ENCODE measurements around the gene CCDC188. TPM values are rescaled to one million over a fixed set of nuclear protein-coding genes. Genes with fewer than 3 reads are reported as not detected.
A peak's percentile ranks its signal among the peaks of the same experiment; 100 is the strongest.

The CCDC188 gene
- total and polyA plus RNA-seq, 5 experiments from 2014 or later, result not detected

GRCh38 chr22:20106205-20106848 is 44.5 kb downstream of the CCDC188 start:
- DNase-seq (peak in 1 of 10 donors; percentile 51), ATAC-seq (no peak)
- no peaks in the 10 kb centered on the region for H3K9me3 Mint-ChIP-seq
- H3K27me3 Mint-ChIP-seq, result no peaks in the 10 kb centered on the region
- H3K36me3 Mint-ChIP-seq, result peaks cover 0 to 43% (median 2%) of the 10 kb centered on the region in 3 donors
- H3K4me3 Mint-ChIP-seq, result no peak overlapping the region
- peak overlapping the region in 3 of 10 donors; percentile 29 to 37 (median 35) for H3K27ac Mint-ChIP-seq
- H3K4me1 Mint-ChIP-seq, result peaks cover 8 to 37% (median 22%) of the 10 kb centered on the region in 4 donors
- POLR2A ChIA-PET, result interaction anchor here (1.3 to 1.9 kb wide), 2 partner anchors 10 to 14 kb away, joined by 3 to 7 read pairs; partner anchors contain the start of gene RANBP1

- Mint-ChIP-seq H3K27me3 (no peaks in the 10 kb centered on the region), H3K9me3 (no peaks in the 10 kb centered on the region), H3K4me3 (no peak overlapping the region), H3K36me3 (peaks cover 0 to 40% (median 2%) of the 10 kb centered on the region in 3 donors), H3K27ac (peak overlapping the region in 6 of 10 donors; percentile 25 to 80 (median 52)), H3K4me1 (peaks cover 15 to 37% (median 22%) of the 10 kb centered on the region in 4 donors)
- peak in 1 of 10 donors; percentile 32 for DNase-seq
- POLR2A ChIA-PET, result interaction anchor here (1.3 to 1.9 kb wide), 2 partner anchors 11 to 13 kb away, joined by 3 to 7 read pairs; partner anchors contain the start of gene RANBP1
- ATAC-seq, result no peak
Measured at GRCh38 chr22:20105456-20106204, 45.2 kb downstream of the CCDC188 start.

GRCh38 chr22:20102203-20102780 is 48.6 kb downstream of the CCDC188 start:
- H3K4me3 Mint-ChIP-seq, result peak overlapping the region in 4 of 10 donors; percentile 30 to 77 (median 41)
- DNase-seq (no peak), ATAC-seq (no peak)
- H3K27ac Mint-ChIP-seq, result peak overlapping the region; percentile 87 to 98 (median 92)
- H3K27me3 Mint-ChIP-seq, result no peaks in the 10 kb centered on the region
- POLR2A ChIA-PET, result interaction anchor here (0.7 to 2.8 kb wide), 2 partner anchors 10 to 671 kb away, joined by 4 to 16 read pairs; no protein-coding TSS in a partner anchor
- no peaks in the 10 kb centered on the region for H3K9me3 Mint-ChIP-seq
- peaks cover 18 to 57% (median 50%) of the 10 kb centered on the region in 4 donors for H3K4me1 Mint-ChIP-seq
- peaks cover 0 to 33% (median 4%) of the 10 kb centered on the region in 3 donors for H3K36me3 Mint-ChIP-seq

DNA sequence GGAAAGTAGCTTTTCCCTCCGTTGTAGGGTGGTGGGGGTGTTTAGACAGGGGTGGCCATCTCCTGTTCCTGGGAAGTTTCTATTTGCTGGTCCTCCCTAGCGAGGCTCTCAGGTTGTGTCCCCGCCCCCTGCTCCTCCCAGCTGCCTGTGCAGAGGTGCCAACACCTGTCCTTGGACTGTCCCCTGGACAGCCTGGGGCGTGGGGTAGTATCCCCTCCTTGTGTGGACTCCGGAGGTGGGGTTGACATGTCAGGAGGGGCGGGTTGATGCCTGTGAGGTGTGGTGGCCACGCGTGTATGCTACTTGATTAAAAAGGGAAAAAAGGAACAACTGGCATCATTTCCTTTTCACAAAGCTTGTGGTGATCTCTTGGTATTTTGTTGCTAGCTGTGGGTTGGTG is 49.2 kb downstream of the CCDC188 start:
- Mint-ChIP-seq H3K36me3 (peaks cover 0 to 34% (median 8%) of the 10 kb centered on the region in 3 donors), H3K4me1 (peaks cover 18 to 60% (median 50%) of the 10 kb centered on the region in 4 donors), H3K4me3 (peak overlapping the region in 9 of 10 donors; percentile 8 to 92 (median 89)), H3K9me3 (no peaks in the 10 kb centered on the region), H3K27ac (peak overlapping the region; percentile 87 to 99 (median 94)), H3K27me3 (no peaks in the 10 kb centered on the region)
- ATAC-seq, result no peak
- DNase-seq, result peak in 1 of 10 donors; percentile 11
- POLR2A ChIA-PET, result interaction anchor here (0.7 to 2.8 kb wide), 5 partner anchors 9 to 671 kb away, joined by 3 to 16 read pairs (median 4); partner anchors contain the start of genes RANBP1, TANGO2 and TRMT2A

- POLR2A ChIA-PET, result no interaction called here
- Mint-ChIP-seq H3K4me3 (peak overlapping the region in 9 of 10 donors; percentile 23 to 92 (median 89)), H3K4me1 (peaks cover 18 to 60% (median 51%) of the 10 kb centered on the region in 4 donors), H3K9me3 (no peaks in the 10 kb centered on the region), H3K36me3 (peaks cover 0 to 44% (median 21%) of the 10 kb centered on the region in 3 donors), H3K27me3 (no peaks in the 10 kb centered on the region), H3K27ac (peak overlapping the region; percentile 87 to 99 (median 96))
- ATAC-seq, result no peak
- no peak for DNase-seq
Measured at GRCh38 chr22:20099099-20099711, 51.6 kb downstream of the CCDC188 start.

Small RNA genes lying within 50 kb of the gene (microRNA-seq; reads per million reads assigned to microRNA genes)
- not detected for gene MIR6816 (ENCODE audit: borderline microRNAs expressed)

Other genes with a start within 250 kb of the CCDC188 start
- gene COMT, start 209.3 kb downstream of the CCDC188 start, total RNA-seq, result 10 to 100 TPM; 40.7 to 43.0 TPM
- gene COMT, start 209.3 kb downstream of the CCDC188 start, polyA plus RNA-seq, result 10 to 100 TPM; 92.1 to 97.2 (median 92.6) TPM
- gene TXNRD2, start 209.2 kb downstream of the CCDC188 start, total RNA-seq, result 10 to 100 TPM; 33.4 to 33.8 TPM
- gene TXNRD2, start 209.2 kb downstream of the CCDC188 start, polyA plus RNA-seq, result 10 to 100 TPM in 2 of 3 donors, 1 to 10 TPM in 1; 6.5 to 14.9 (median 10.6) TPM
- gene ARVCF, start 134.2 kb downstream of the CCDC188 start, total RNA-seq, result 1 to 10 TPM; 4.6 to 5.1 TPM
- gene ARVCF, start 134.2 kb downstream of the CCDC188 start, polyA plus RNA-seq, result 1 to 10 TPM in 2 of 3 donors, under 1 TPM in 1; 0.53 to 1.5 (median 1.1) TPM
- gene TANGO2, start 129.9 kb downstream of the CCDC188 start, total RNA-seq, result 10 to 100 TPM; 37.5 to 38.0 TPM
- gene TANGO2, start 129.9 kb downstream of the CCDC188 start, polyA plus RNA-seq, result 10 to 100 TPM; 22.6 to 36.2 (median 26.4) TPM
- gene DGCR8, start 70.8 kb downstream of the CCDC188 start, total RNA-seq, result 10 to 100 TPM; 51.3 to 53.3 TPM
- gene DGCR8, start 70.8 kb downstream of the CCDC188 start, polyA plus RNA-seq, result 1 to 10 TPM; 4.0 to 6.0 (median 4.4) TPM
- gene RANBP1, start 35.0 kb downstream of the CCDC188 start, total RNA-seq, result 10 to 100 TPM; 64.0 to 67.0 TPM
- 100 to 1,000 TPM in 1 of 3 donors, 10 to 100 TPM in 2; 72.5 to 106 (median 92.7) TPM for gene RANBP1, start 35.0 kb downstream of the CCDC188 start, polyA plus RNA-seq
- gene TRMT2A, start 33.8 kb downstream of the CCDC188 start, total RNA-seq, result 100 to 1,000 TPM; 120 to 123 TPM
- 10 to 100 TPM; 24.8 to 36.8 (median 32.5) TPM for gene TRMT2A, start 33.8 kb downstream of the CCDC188 start, polyA plus RNA-seq
- 10 to 100 TPM; 93.5 to 99.2 TPM for gene ZDHHC8, start 19.3 kb downstream of the CCDC188 start, total RNA-seq
- 1 to 10 TPM; 1.4 to 4.6 (median 2.6) TPM for gene ZDHHC8, start 19.3 kb downstream of the CCDC188 start, polyA plus RNA-seq
- 1 to 10 TPM; 5.0 to 5.1 TPM for gene RTN4R, start 117.3 kb upstream of the CCDC188 start, total RNA-seq
- gene RTN4R, start 117.3 kb upstream of the CCDC188 start, polyA plus RNA-seq, result 1 to 10 TPM; 4.3 to 5.6 (median 4.7) TPM
- gene DGCR6L, start 169.0 kb upstream of the CCDC188 start, total RNA-seq, result 10 to 100 TPM; 36.1 to 38.9 TPM
- gene DGCR6L, start 169.0 kb upstream of the CCDC188 start, polyA plus RNA-seq, result 100 to 1,000 TPM; 104 to 144 (median 124) TPM
- gene ZNF74, start 243.1 kb upstream of the CCDC188 start, total RNA-seq, result 10 to 100 TPM; 12.9 to 14.5 TPM
- gene ZNF74, start 243.1 kb upstream of the CCDC188 start, polyA plus RNA-seq, result 10 to 100 TPM in 1 of 3 donors, 1 to 10 TPM in 2; 6.7 to 10.7 (median 8.2) TPM